Endothelial cell of umbilical vein (primary cell): ENCODE measurements around the gene TM4SF5. TPM values are rescaled to one million over a fixed set of nuclear protein-coding genes. Genes with fewer than 3 reads are reported as not detected.

Experiments used
- BruUV-seq: library from RNA; stranded (reverse); fragments of 400-500 nt; replicated peaks from 2 replicates; lab custom pipeline; 2021; lab: Mats Ljungman, UMichigan
- CTCF ChIA-PET: fragments of 300-600, 350-600 bp; sonication (Branson Sonifier 250); formaldehyde crosslinking; loops from one replicate; lab custom pipeline; 2021; ENCODE audit warnings: antibody characterized with exemption, inconsistent platforms; lab: Charles Lee
- POLR2A ChIA-PET: fragments of 300-600, 350-600 bp; sonication (Branson Sonifier 250); formaldehyde crosslinking; loops from one replicate; lab custom pipeline; 2021; ENCODE audit warnings: antibody characterized with exemption, inconsistent platforms; lab: Charles Lee
- DNase-seq: peaks from one replicate; pipeline ENCODE4 v3.0.0-alpha.2; 2011; ENCODE audit warnings: low read depth, low spot score
- FAIRE-seq: peaks from 2 replicates; lab custom pipeline; 2011; peaks lifted over from hg19 to GRCh38; lab: Jason Lieb, UNC
- H2AFZ ChIP-seq: 2 replicates; pipeline ENCODE4 v1.6.0; 2012; ENCODE audit warnings: low read depth, low read length, control low read depth, inconsistent platforms
- H3K27ac ChIP-seq: 2 replicates; pipeline ENCODE4 v1.5.1; 2011; ENCODE audit warnings: low read depth, mild to moderate bottlenecking, control low read depth, low read length, moderate library complexity; ENCODE audit not compliant: insufficient read depth
- H3K27me3 ChIP-seq, 2 experiments: 2 replicates each; pipeline versions ENCODE4 v1.6.0 to v1.6.1; 2011; ENCODE audit warnings: low read length in 2 of 2, mixed read lengths in 1 of 2; ENCODE audit not compliant: control insufficient read depth in 2 of 2, insufficient read depth in 2 of 2
- H3K36me3 ChIP-seq, 2 experiments: 2 replicates in 1 of 2; 3 replicates in 1 of 2; pipeline ENCODE4 v1.5.1; 2011; ENCODE audit warnings: low read length in 2 of 2, mild to moderate bottlenecking in 1 of 2, moderate library complexity in 1 of 2; ENCODE audit not compliant: control insufficient read depth in 2 of 2, insufficient read depth in 2 of 2; ENCODE audit errors: extremely low read depth in 1 of 2
- H3K4me1 ChIP-seq: 3 replicates; pipeline ENCODE4 v1.5.1; 2011; ENCODE audit warnings: mild to moderate bottlenecking, low read length; ENCODE audit not compliant: control insufficient read depth, insufficient read depth; ENCODE audit errors: extremely low read depth
- H3K4me2 ChIP-seq: 2 replicates; pipeline ENCODE4 v1.6.1; 2011; ENCODE audit warnings: low read length, control low read depth, mixed read lengths; ENCODE audit not compliant: insufficient read depth
- H3K4me3 ChIP-seq, 3 experiments: fragments of 200-600 bp in 1 of 3; sonication (generic), shearing (Covaris generic) in 1 of 3; replicated peaks in 1 of 3; 2 replicates each; pipeline ENCODE4 v1.5.1; 2011 to 2016; ENCODE audit warnings: control low read depth in 3 of 3, low read length in 3 of 3, mild to moderate bottlenecking in 2 of 3, inconsistent platforms in 1 of 3, low read depth in 1 of 3, moderate library complexity in 1 of 3; ENCODE audit not compliant: insufficient read depth in 1 of 3
- H3K79me2 ChIP-seq: 2 replicates; pipeline ENCODE4 v1.6.0; 2012; ENCODE audit warnings: low read length, inconsistent platforms; ENCODE audit not compliant: control insufficient read depth, insufficient read depth
- H3K9ac ChIP-seq: replicated peaks from 2 replicates; pipeline ENCODE3; 2011; ENCODE audit warnings: low read length, control low read depth; ENCODE audit not compliant: insufficient read depth; ENCODE audit errors: extremely low read depth
- H3K9me1 ChIP-seq: replicated peaks from 3 replicates; pipeline ENCODE4 v1.6.0; 2011; ENCODE audit warnings: mild to moderate bottlenecking, low read length; ENCODE audit not compliant: control insufficient read depth, insufficient read depth; ENCODE audit errors: extremely low read depth
- H3K9me3 ChIP-seq: replicated peaks from 2 replicates; pipeline ENCODE4 v1.5.1; 2012; ENCODE audit warnings: low read length, inconsistent platforms; ENCODE audit not compliant: control insufficient read depth, insufficient read depth
- H4K20me1 ChIP-seq: replicated peaks from 2 replicates; pipeline ENCODE3; 2011; ENCODE audit warnings: mild to moderate bottlenecking, low read length; ENCODE audit not compliant: control insufficient read depth, insufficient read depth; ENCODE audit errors: extremely low read depth
- CTCF ChIP-seq, 2 donors: IDR thresholded peaks; 1 replicate in 1 of 2; 2 replicates in 1 of 2; pipeline ENCODE4 v1.5.1; 2011; ENCODE audit warnings: low read length in 2 of 2, mild to moderate bottlenecking in 2 of 2, moderate library complexity in 2 of 2, control low read depth in 1 of 2, inconsistent platforms in 1 of 2, low read depth in 1 of 2; ENCODE audit not compliant: insufficient read depth in 1 of 2; ENCODE audit errors: extremely low read depth in 1 of 2
- EZH2 ChIP-seq: IDR thresholded peaks from 2 replicates; pipeline ENCODE4 v1.6.1; 2012; ENCODE audit warnings: borderline replicate concordance, low read depth, mild to moderate bottlenecking, moderate library complexity, low read length, inconsistent platforms; ENCODE audit not compliant: severe bottlenecking
- FOS ChIP-seq: IDR thresholded peaks from 2 replicates; pipeline ENCODE4 v1.6.1; 2011; ENCODE audit warnings: mild to moderate bottlenecking, low read length, moderate library complexity, borderline replicate concordance; ENCODE audit not compliant: insufficient read depth
- GATA2 ChIP-seq: IDR thresholded peaks from 2 replicates; pipeline ENCODE4 v1.7.0; 2011; ENCODE audit warnings: low read depth, mild to moderate bottlenecking, moderate library complexity, mixed read lengths, low read length; ENCODE audit not compliant: insufficient read length, insufficient read depth
- JUN ChIP-seq: IDR thresholded peaks from 2 replicates; pipeline ENCODE4 v1.6.1; 2011; ENCODE audit warnings: borderline replicate concordance, low read depth; ENCODE audit not compliant: insufficient read length, insufficient read depth
- MYC ChIP-seq: IDR thresholded peaks from one replicate; pipeline ENCODE4 v1.6.1; 2011; ENCODE audit warnings: mild to moderate bottlenecking, low read depth, low read length
- POLR2A ChIP-seq: IDR thresholded peaks from 2 replicates; pipeline ENCODE4 v1.6.1; 2012; ENCODE audit warnings: low read depth, mild to moderate bottlenecking, control low read depth, low read length
- POLR2AphosphoS5 ChIP-seq: IDR thresholded peaks from 2 replicates; pipeline ENCODE4 v1.6.1; 2012; ENCODE audit warnings: low read depth, mild to moderate bottlenecking, control low read depth, low read length, moderate library complexity; ENCODE audit not compliant: insufficient read depth
- dilution Hi-C: fragments of 300-500 bp; cut with MboI; formaldehyde crosslinking; loops from one replicate; pipeline ENCODE4 v1.15.0; 2019; ENCODE audit warnings: low sequenced_read_pairs; ENCODE audit not compliant: extremely low pct_ligation_motif_present
- intact Hi-C: fragments of 100-400 bp; cut with micrococcal nuclease; formaldehyde crosslinking; loops from one replicate; pipeline ENCODE4 v1.10.0; 2022
- polyA plus RNA-seq, 4 experiments: library from polyadenylated mRNA; depleted of rRNA in 3 of 4; stranded (reverse) in 3 of 4; unstranded in 1 of 4; fragments of >200 nt; gene quantifications; 2 replicates each; pipeline versions ENCODE4 v1.2.1 to v1.2.3, GENCODE V29; 2011 to 2012; ENCODE audit warnings: missing spikeins in 1 of 4
- total RNA-seq: library from RNA; stranded (reverse); gene quantifications from 2 replicates; pipeline ENCODE4 v1.2.3, GENCODE V29; 2021
- TF ChIP-seq, protein P1 (sequence below): IDR thresholded peaks from 2 replicates; pipeline ENCODE4 v1.6.1; 2011; ENCODE audit not compliant: insufficient read depth, insufficient read length

Gene TM4SF5
- total and polyA plus RNA-seq, 2 donors (not counting 3 experiments of a cell fraction or from before 2014, with no cell fraction given), result not detected

DNA sequence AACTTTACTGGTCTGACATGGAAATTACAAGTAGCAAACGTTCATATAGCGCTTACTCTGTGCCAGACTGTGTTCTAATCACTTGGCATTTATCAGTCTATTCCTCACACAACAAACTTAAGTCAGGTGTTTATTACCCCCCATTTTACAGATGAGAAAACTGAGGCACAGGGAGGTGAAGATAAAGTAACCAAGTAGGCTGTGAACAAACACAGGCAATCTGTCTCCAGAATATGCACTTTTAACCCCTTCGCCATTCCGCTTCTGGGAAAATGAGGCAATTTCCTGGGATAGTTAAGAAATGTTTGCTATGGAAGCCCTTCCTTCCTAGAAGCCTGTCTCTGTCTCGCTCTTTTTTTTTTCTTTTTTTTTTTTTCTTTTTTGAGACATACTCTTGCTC lies 19.8 kb upstream of the TM4SF5 start:
- peaks cover 8% of the 10 kb centered on the region for H3K4me1 ChIP-seq
- H3K9me1 ChIP-seq, result no peaks in the 10 kb centered on the region
- H3K36me3 ChIP-seq, result no peaks in the 10 kb centered on the region
- TF ChIP-seq, protein P1, sequence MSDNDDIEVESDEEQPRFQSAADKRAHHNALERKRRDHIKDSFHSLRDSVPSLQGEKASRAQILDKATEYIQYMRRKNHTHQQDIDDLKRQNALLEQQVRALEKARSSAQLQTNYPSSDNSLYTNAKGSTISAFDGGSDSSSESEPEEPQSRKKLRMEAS, result no peak
- TF ChIP-seq GATA2 (no peak), POLR2AphosphoS5 (no peak), FOS (no peak), POLR2A (no peak), JUN (no peak), CTCF (IDR thresholded peaks at IDR 0.05; ENCODE audit: extremely low read depth in 1 of 2, insufficient read depth in 1 of 2, low read depth in 1 of 2, low read length in 2 of 2) (no peak), MYC (no peak), EZH2 (no peak)
- CTCF ChIA-PET, result no interaction called here
- H3K9ac ChIP-seq, result no peak overlapping the region
- H3K27ac ChIP-seq, result no peak overlapping the region
- intact Hi-C loops (no loop called here), dilution Hi-C loops (no loop called here)
- DNase-seq (peak; percentile 44), FAIRE-seq (peak; percentile 28)
- H3K4me3 ChIP-seq, result no peak overlapping the region
- H2AFZ ChIP-seq, result no peak overlapping the region
- no peaks in the 10 kb centered on the region for H3K79me2 ChIP-seq
- H3K27me3 ChIP-seq, result peaks cover 14 to 15% of the 10 kb centered on the region in 2 experiments
- H3K9me3 ChIP-seq, result no peaks in the 10 kb centered on the region
- H4K20me1 ChIP-seq, result no peaks in the 10 kb centered on the region
- no peak overlapping the region for H3K4me2 ChIP-seq
- BruUV-seq, result no TSS peak
- POLR2A ChIA-PET, result no interaction called here
